Heart left ventricle (tissue), 16 donors: ENCODE data around the gene TMEM109. TPM values are rescaled to one million over a fixed set of nuclear protein-coding genes. Genes with fewer than 3 reads are reported as not detected.

Experiments
- ATAC-seq, 4 donors: fragments of 200-7000 bp; cut with Tn5 transposase; one replicate each; pipeline ENCODE4 v1.9.1; 2020 to 2022; ENCODE audit warnings: moderate library complexity in 4 of 4, mild to moderate bottlenecking in 3 of 4, moderate number of reproducible peaks in 1 of 4
- DNase-seq, 5 donors: peaks; one replicate each; pipeline ENCODE4 v3.0.0-alpha.2; 2020
- H3K27ac ChIP-seq, 12 donors: fragments of 200-600 bp; sonication (generic) in 4 of 12; one replicate each; pipeline versions ENCODE4 v1.5.0 to v1.8.0; 2016 to 2022; ENCODE audit warnings: mild to moderate bottlenecking in 2 of 12
- H3K27me3 ChIP-seq, 9 donors: fragments of 200-600 bp; sonication (generic) in 2 of 9; one replicate each; pipeline versions ENCODE4 v1.5.1 to v1.8.0; 2016 to 2022; ENCODE audit warnings: mild to moderate bottlenecking in 3 of 9
- H3K36me3 ChIP-seq, 9 donors: fragments of 200-600 bp; sonication (generic) in 2 of 9; one replicate each; pipeline versions ENCODE4 v1.5.0 to v1.8.0; 2018 to 2022; ENCODE audit warnings: mild to moderate bottlenecking in 2 of 9
- H3K4me1 ChIP-seq, 12 donors: fragments of 200-600 bp; sonication (generic) in 4 of 12; one replicate each; pipeline versions ENCODE4 v1.5.0 to v1.8.0; 2016 to 2022; ENCODE audit warnings: mild to moderate bottlenecking in 3 of 12
- H3K4me3 ChIP-seq, 12 donors: fragments of 200-600 bp; sonication (generic) in 4 of 12; one replicate each; pipeline versions ENCODE4 v1.5.0 to v1.8.0; 2017 to 2022; ENCODE audit warnings: mild to moderate bottlenecking in 9 of 12, moderate library complexity in 4 of 12
- H3K9me3 ChIP-seq, 12 donors: fragments of 200-600 bp; sonication (generic) in 4 of 12; one replicate each; pipeline versions ENCODE4 v1.5.0 to v1.8.0; 2016 to 2022; ENCODE audit warnings: mild to moderate bottlenecking in 1 of 12
- POLR2A ChIP-seq, 2 donors: fragments of 450-650 bp; IDR thresholded peaks; one replicate each; pipeline ENCODE4 v1.6.1; 2017; ENCODE audit warnings: antibody characterized with exemption in 2 of 2, mild to moderate bottlenecking in 2 of 2, moderate library complexity in 2 of 2
- WGBS, 4 donors: extraction: QIAGEN DNeasy Blood & Tissue Kit in 2 of 4; methylation state at CpG; one replicate each; pipeline versions ENCODE4 v1.1.5 to v1.1.7; 2013 to 2018; 5-methylcytosine and 5-hydroxymethylcytosine counted together
- intact Hi-C, 10 donors: fragments of 100-400 bp; cut with DNase I; formaldehyde crosslinking; loops; one replicate each; pipeline versions ENCODE4 v1.11.1 to v1.14.2; 2022
- polyA plus RNA-seq, 2 donors: library from polyadenylated mRNA; stranded (reverse); fragments of 200-250 nt; gene quantifications; one replicate each; pipeline ENCODE4 v1.2.3, GENCODE V29; 2013
- total RNA-seq, 9 donors: library from RNA; depleted of rRNA in 2 of 9; stranded (reverse); fragments of >200 nt in 2 of 9; fragmentation: NEBNext Ultra II Directional in 3 of 9; extraction: Animal tissue kit (Norgen Biotek cat#: 25700) in 3 of 9; gene quantifications; one replicate each; pipeline versions ENCODE4 v1.1.0 to v1.2.4, GENCODE V29; 2016 to 2023
- TF ChIP-seq, protein P1 (sequence below), 12 donors: fragments of 200-600 bp; sonication (generic) in 4 of 12; IDR thresholded peaks; one replicate each; pipeline versions ENCODE4 v1.5.0 to v1.8.0; 2018 to 2022; ENCODE audit warnings: antibody characterized with exemption in 12 of 12, mild to moderate bottlenecking in 5 of 12
- donor health status: ischemic (EF 13 %, LVEDD 7.1; RV severe dilation, severe dysfunction).
- donor health status: healthy with polysubstance abuse.
- donor health status: DM: no; HTN: yes; CAD: no.
- donor health status: DM: no; HTN: no; CAD: no.
- donor health status: ischemic (EF 25% LVEDD 6.9; RV normal size, moderate dysfunction).
- donor health status: ischemic (EF 25% LVEDD 5.7; RV mildly dilated, moderate dysfunction).
- donor health status: healthy.
- donor health status: DM: yes; HTN: yes; CAD: no.
- donor health status: ischemic (EF 35%, LVEDD 5.7; RV mildly dilated, moderate dysfunction).
- donor health status: nonischemic (EF 11% LVEDD 7.7; RV severe dilation, severe dysfunction).
- donor health status: DM: yes; HTN: yes; CAD: no.
- donor health status: PGD.
- donor health status: ischemic (EF 29% LVEDD 5.4; RV normal size, mild dysfunction).
- donor health status: nonischemic (EF 23%, LVEDD 6.1; RV moderate dilation, normal function).

The TMEM109 gene
- total and polyA plus RNA-seq, 11 donors, result 71.8 to 131 (median 96.3) TPM

DNA sequence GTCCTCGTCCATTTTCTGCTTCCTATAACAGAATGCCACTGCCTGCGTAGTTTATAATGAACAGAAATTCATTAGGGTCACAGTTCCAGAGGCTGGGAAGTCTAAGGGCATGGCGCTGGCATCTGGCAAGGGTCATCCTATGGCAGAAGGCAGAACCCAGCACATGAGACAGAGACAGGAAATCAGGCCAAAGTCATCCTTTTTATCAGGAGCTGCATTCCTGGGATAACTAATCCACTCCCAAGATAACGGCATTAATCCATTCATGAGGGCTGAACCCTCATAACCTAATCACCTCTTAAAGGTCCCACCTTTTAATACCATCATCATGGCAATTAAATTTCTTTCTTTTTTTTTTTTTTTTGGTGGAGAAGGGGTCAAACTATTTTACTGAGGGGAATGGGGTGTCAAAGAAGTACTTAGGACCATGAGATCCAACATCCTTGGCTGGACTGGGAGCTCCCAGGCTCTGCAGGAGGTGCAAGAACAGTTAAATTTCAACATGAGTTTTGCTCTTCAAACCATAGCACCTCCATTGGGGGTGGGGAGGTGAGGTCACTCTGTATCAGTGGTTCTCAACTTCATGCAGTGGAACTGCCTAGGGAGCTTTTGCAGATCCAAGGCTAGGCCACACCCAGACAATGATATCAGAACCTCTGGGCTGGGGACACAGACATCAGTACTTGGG, 4.4 kb downstream of the TMEM109 start:
- no peak for DNase-seq

DNA sequence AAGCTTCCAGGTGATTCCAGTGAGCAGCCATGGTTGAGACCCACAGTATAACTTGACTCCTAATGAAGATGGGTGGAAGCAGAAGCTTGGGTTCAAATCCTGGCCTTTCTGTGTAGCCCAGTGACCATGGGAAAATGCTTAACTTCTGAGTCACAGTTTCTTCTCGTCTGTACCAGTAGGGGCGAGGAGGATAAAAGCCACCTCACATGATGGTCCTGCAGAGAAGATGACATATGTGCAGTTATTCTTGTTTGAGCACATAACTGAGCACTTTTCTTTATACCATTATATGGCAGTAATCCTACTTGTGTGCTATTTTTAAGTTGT, 4.9 kb downstream of the TMEM109 start:
- Histone ChIP-seq H3K36me3 (peaks cover 2 to 40% (median 35%) of the 10 kb centered on the region in 9 donors), H3K4me3 (no peak overlapping the region), H3K4me1 (peaks cover under 1 to 59% (median 51%) of the 10 kb centered on the region in 12 donors), H3K27ac (peak overlapping the region in 1 of 12 donors; percentile 23), H3K9me3 (no peaks in the 10 kb centered on the region), H3K27me3 (peaks cover 0 to 7% (median 0%) of the 10 kb centered on the region in 9 donors)
- WGBS, 4 donors, result 40 to 52% (median 51%) methylated on average over 2 of the region's 2 CpGs
- no peak for TF ChIP-seq POLR2A (IDR thresholded peaks at IDR 0.05)
- TF ChIP-seq, protein P1, sequence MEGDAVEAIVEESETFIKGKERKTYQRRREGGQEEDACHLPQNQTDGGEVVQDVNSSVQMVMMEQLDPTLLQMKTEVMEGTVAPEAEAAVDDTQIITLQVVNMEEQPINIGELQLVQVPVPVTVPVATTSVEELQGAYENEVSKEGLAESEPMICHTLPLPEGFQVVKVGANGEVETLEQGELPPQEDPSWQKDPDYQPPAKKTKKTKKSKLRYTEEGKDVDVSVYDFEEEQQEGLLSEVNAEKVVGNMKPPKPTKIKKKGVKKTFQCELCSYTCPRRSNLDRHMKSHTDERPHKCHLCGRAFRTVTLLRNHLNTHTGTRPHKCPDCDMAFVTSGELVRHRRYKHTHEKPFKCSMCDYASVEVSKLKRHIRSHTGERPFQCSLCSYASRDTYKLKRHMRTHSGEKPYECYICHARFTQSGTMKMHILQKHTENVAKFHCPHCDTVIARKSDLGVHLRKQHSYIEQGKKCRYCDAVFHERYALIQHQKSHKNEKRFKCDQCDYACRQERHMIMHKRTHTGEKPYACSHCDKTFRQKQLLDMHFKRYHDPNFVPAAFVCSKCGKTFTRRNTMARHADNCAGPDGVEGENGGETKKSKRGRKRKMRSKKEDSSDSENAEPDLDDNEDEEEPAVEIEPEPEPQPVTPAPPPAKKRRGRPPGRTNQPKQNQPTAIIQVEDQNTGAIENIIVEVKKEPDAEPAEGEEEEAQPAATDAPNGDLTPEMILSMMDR (IDR thresholded peaks at IDR 0.05), result no peak
- intact Hi-C loops, result loop anchor here in 2 of 10 donors (5.0 kb wide), 2 partner anchors 33 to 48 kb away; partner anchors contain the start of gene SLC15A3 (in 1 of the 2)
- ATAC-seq (no peak), DNase-seq (no peak)

More for the DNA sequence above, 4.4 kb downstream of the TMEM109 start:
- Histone ChIP-seq H3K4me1 (peaks cover 0 to 57% (median 49%) of the 10 kb centered on the region in 12 donors), H3K27me3 (peaks cover 0 to 2% (median 0%) of the 10 kb centered on the region in 9 donors), H3K27ac (peak overlapping the region in 1 of 12 donors; percentile 23), H3K36me3 (peaks cover 2 to 40% (median 35%) of the 10 kb centered on the region in 9 donors), H3K4me3 (no peak overlapping the region), H3K9me3 (no peaks in the 10 kb centered on the region)
- no peak for ATAC-seq
- TF ChIP-seq, protein P1 (IDR thresholded peaks at IDR 0.05), result no peak
- no peak for TF ChIP-seq POLR2A (IDR thresholded peaks at IDR 0.05)
- intact Hi-C loops, result loop anchor here in 2 of 10 donors (5.0 kb wide), 2 partner anchors 34 to 49 kb away; partner anchors contain the start of gene SLC15A3 (in 1 of the 2)
- WGBS, 4 donors, result 82 to 86% (median 85%) methylated on average over 4 of the region's 4 CpGs

DNA sequence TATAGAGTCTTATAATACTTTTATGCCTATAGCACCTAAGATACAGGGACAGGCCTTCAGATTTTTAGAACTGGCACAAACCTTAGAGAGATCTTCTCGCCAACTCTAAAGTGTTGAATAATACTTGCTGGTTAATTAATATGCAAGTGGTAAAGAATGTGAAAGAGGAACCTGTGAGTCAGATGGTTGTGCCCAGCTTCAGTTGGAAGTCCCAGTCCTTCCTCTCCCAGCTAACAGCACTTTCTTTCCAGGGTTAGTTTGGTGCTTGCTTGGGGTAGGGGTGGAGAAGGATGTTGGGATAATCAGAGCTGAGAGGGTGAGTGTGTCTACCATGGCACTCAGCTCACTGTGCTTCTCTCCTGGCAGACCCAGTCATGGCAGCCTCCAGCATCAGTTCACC, 5.4 kb downstream of the TMEM109 start:
- 89 to 96% (median 92%) methylated on average over 1 of the region's 1 CpG for WGBS, 4 donors
- Histone ChIP-seq H3K9me3 (no peaks in the 10 kb centered on the region), H3K4me1 (peaks cover 5 to 63% (median 54%) of the 10 kb centered on the region in 12 donors), H3K36me3 (peaks cover 2 to 40% (median 35%) of the 10 kb centered on the region in 9 donors), H3K27me3 (peaks cover 0 to 11% (median 0%) of the 10 kb centered on the region in 9 donors), H3K27ac (peak overlapping the region in 1 of 12 donors; percentile 23), H3K4me3 (no peak overlapping the region)
- intact Hi-C loops, result loop anchor here in 2 of 10 donors (5.0 kb wide), 2 partner anchors 33 to 48 kb away; partner anchors contain the start of gene SLC15A3 (in 1 of the 2)
- no peak for TF ChIP-seq POLR2A (IDR thresholded peaks at IDR 0.05)
- ATAC-seq, result no peak
- no peak for DNase-seq

DNA sequence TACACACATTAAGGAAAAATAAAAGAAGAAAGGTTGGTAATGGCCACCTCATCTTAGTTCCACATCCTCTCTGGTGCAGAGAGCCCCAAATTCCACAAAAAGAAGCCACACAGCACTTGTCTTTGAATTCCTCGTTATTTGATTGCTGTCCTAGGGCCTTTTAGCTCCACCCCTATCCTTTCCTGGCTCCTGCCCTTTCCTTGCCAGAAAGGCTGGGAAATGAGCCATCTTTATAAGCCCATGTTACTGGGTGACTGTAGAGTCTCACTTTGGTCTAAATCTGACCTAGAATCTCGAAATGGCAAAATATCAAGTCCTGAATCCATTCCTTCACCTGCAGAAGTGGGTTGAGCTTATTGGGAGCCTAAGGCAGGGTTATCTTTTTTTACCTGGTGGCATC, 6.0 kb downstream of the TMEM109 start:
- H3K9me3 ChIP-seq, result no peaks in the 10 kb centered on the region
- 44 to 64% (median 48%) methylated on average over 2 of the region's 2 CpGs for WGBS, 4 donors
- H3K36me3 ChIP-seq, result peaks cover 2 to 40% (median 35%) of the 10 kb centered on the region in 9 donors
- intact Hi-C loops, result loop anchor here in 3 of 10 donors (2.0 to 5.0 kb wide), 4 partner anchors 32 to 213 kb away; partner anchors contain the start of gene SLC15A3 (in 1 of the 3)
- H3K4me1 ChIP-seq, result peaks cover 5 to 63% (median 53%) of the 10 kb centered on the region in 12 donors
- DNase-seq (no peak), ATAC-seq (no peak)
- no peak for TF ChIP-seq POLR2A (IDR thresholded peaks at IDR 0.05)
- TF ChIP-seq, protein P1 (IDR thresholded peaks at IDR 0.05), result no peak
- peaks cover 0 to 17% (median 0%) of the 10 kb centered on the region in 9 donors for H3K27me3 ChIP-seq
- no peak overlapping the region for H3K4me3 ChIP-seq
- peak overlapping the region in 1 of 12 donors; percentile 23 for H3K27ac ChIP-seq
